Ascending aorta (tissue), 2 donors: Measurements from ENCODE around the gene FTH1. TPM values are rescaled to one million over a fixed set of nuclear protein-coding genes. Genes with fewer than 3 reads are reported as not detected.

Experiments
- DNase-seq, 2 donors: peaks; one replicate each; pipeline ENCODE4 v3.0.0-alpha.2; 2019; ENCODE audit warnings: low spot score in 2 of 2
- H3K27ac ChIP-seq, 2 donors: fragments of 200-600 bp; sonication (generic); one replicate each; pipeline ENCODE4 v1.5.1; 2016 to 2017; ENCODE audit warnings: mild to moderate bottlenecking in 1 of 2
- H3K27me3 ChIP-seq: fragments of 200-600 bp; sonication (generic); one replicate; pipeline ENCODE4 v1.5.1; 2017
- H3K36me3 ChIP-seq, 2 donors: fragments of 200-600 bp; sonication (generic); one replicate each; pipeline ENCODE4 v1.5.1; 2016
- H3K4me1 ChIP-seq, 2 donors: fragments of 200-600 bp; sonication (generic); one replicate each; pipeline ENCODE4 v1.5.1; 2016 to 2017; ENCODE audit warnings: mild to moderate bottlenecking in 1 of 2
- H3K4me3 ChIP-seq, 2 donors: fragments of 200-600 bp; sonication (generic); one replicate each; pipeline ENCODE4 v1.5.1; 2016 to 2017; ENCODE audit warnings: mild to moderate bottlenecking in 1 of 2
- H3K9me3 ChIP-seq, 2 donors: fragments of 200-600 bp; sonication (generic); one replicate each; pipeline ENCODE4 v1.5.1; 2016
- intact Hi-C: fragments of 100-400 bp; cut with DNase I; formaldehyde crosslinking; loops from one replicate; pipeline ENCODE4 v1.15.1; 2023
- total RNA-seq: library from RNA; depleted of rRNA; stranded (reverse); fragments of >200 nt; gene quantifications from one replicate; pipeline ENCODE4 v1.1.0, GENCODE V29; 2016
- TF ChIP-seq, protein P1 (sequence below), 3 experiments: fragments of 200-600 bp in 2 of 3; fragments of 450-650 bp in 1 of 3; sonication (generic) in 2 of 3; IDR thresholded peaks; one replicate each; pipeline ENCODE4 v1.5.1; 2016 to 2019; ENCODE audit warnings: antibody characterized with exemption in 3 of 3, mild to moderate bottlenecking in 1 of 3, moderate library complexity in 1 of 3

The FTH1 gene
- total RNA-seq, 1 donor from 2014 or later = 2,353 TPM

DNA sequence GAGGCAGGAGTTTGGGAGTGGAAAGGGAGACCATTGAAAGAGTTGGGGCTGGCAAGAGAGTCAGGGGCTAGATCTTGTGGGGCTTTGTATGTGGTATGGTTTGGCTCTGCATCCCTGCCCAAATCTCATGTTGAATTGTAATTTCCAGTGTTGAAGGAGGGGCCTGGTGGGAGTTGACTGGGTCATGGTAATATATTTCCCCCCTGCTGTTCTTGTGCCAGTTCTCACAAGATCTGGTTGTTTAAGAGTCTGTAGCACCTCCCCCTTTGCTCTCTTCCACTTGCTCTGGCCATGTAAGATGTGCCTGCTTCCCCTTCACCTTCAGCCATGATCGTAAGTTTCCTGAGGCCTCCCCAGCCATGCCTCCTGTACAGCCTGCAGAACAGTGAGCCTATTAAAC lies 39.9 kb downstream of the FTH1 start:
- Histone ChIP-seq H3K4me1 (no peaks in the 10 kb centered on the region), H3K27ac (no peak overlapping the region), H3K9me3 (no peaks in the 10 kb centered on the region), H3K36me3 (no peaks in the 10 kb centered on the region), H3K27me3 (no peaks in the 10 kb centered on the region), H3K4me3 (no peak overlapping the region)
- TF ChIP-seq, protein P1, sequence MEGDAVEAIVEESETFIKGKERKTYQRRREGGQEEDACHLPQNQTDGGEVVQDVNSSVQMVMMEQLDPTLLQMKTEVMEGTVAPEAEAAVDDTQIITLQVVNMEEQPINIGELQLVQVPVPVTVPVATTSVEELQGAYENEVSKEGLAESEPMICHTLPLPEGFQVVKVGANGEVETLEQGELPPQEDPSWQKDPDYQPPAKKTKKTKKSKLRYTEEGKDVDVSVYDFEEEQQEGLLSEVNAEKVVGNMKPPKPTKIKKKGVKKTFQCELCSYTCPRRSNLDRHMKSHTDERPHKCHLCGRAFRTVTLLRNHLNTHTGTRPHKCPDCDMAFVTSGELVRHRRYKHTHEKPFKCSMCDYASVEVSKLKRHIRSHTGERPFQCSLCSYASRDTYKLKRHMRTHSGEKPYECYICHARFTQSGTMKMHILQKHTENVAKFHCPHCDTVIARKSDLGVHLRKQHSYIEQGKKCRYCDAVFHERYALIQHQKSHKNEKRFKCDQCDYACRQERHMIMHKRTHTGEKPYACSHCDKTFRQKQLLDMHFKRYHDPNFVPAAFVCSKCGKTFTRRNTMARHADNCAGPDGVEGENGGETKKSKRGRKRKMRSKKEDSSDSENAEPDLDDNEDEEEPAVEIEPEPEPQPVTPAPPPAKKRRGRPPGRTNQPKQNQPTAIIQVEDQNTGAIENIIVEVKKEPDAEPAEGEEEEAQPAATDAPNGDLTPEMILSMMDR (IDR thresholded peaks at IDR 0.05) = no peak
- intact Hi-C loops = no loop called here
- DNase-seq = peak in 1 of 2 donors; percentile 30

DNA sequence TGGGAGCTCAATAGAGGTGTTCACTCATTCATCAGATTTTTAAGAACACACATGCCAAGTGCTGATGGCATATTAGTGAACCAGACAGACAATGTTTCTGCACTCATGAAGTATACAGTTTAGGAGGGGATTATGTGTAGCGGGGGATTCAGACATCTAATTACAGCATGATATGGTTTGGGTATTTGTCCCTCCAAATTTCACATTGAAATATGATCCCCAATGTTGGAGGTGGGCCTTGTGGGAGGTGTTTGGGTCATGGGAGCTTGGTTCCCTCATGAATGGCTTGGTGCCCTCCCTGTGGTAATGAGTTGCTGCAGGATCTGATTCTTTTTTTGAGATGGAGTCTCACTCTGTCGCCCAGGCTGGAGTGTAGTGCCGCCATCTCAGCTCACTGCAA lies 41.2 kb downstream of the FTH1 start:
- no peak overlapping the region for H3K4me3 ChIP-seq
- H3K9me3 ChIP-seq = no peaks in the 10 kb centered on the region
- no peak overlapping the region for H3K27ac ChIP-seq
- TF ChIP-seq, protein P1 (IDR thresholded peaks at IDR 0.05) = no peak
- no peaks in the 10 kb centered on the region for H3K36me3 ChIP-seq
- H3K4me1 ChIP-seq = no peaks in the 10 kb centered on the region
- no peaks in the 10 kb centered on the region for H3K27me3 ChIP-seq
- DNase-seq = peak in 1 of 2 donors; percentile 16
- intact Hi-C loops = no loop called here

DNA sequence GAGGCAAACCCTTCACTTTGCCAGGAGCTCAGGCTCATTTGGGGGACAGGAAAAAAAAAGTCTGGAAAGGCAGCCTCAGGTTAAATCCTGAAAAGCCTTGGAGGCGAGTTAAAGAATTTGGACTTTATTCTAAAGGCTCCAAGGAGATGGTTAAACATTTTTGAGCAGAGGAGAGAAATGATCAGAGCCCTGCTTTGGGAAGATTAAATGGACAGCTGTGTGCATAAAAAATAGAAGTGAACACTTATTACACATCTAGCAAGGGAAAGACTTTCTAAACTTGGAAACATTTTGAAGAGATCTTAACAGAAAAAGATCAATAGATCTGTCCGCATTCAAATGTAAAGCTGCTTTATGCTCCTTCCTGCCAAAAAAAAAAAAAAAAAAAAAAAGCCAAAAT lies 41.7 kb downstream of the FTH1 start:
- no peak overlapping the region for H3K4me3 ChIP-seq
- no peak for DNase-seq
- TF ChIP-seq, protein P1 (IDR thresholded peaks at IDR 0.05) = no peak
- no peaks in the 10 kb centered on the region for H3K27me3 ChIP-seq
- H3K27ac ChIP-seq = no peak overlapping the region
- no peaks in the 10 kb centered on the region for H3K36me3 ChIP-seq
- intact Hi-C loops = no loop called here
- no peaks in the 10 kb centered on the region for H3K9me3 ChIP-seq
- H3K4me1 ChIP-seq = no peaks in the 10 kb centered on the region

DNA sequence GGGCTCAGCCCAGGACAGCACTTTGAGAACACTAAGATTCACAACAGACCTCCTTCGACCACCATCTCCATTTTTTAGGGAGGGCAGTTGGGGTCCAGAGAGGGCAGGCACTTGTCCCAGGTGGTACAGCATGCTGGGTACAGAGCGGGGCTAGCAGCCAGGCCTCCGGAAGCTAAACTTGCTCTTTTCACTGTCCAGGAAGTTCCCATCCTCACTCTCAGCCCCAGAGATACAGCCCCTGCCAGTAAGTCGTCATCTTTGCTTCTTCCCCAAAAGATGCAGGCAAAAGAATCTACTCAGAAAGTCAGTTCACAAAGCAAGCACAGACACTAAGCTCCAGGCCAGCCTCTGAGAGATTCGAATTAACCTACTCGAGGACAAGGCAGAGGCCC lies 43.4 kb downstream of the FTH1 start:
- DNase-seq = peak in 1 of 2 donors; percentile 53
- Histone ChIP-seq H3K27ac (peak overlapping the region; percentile 38 to 52), H3K27me3 (no peaks in the 10 kb centered on the region), H3K36me3 (no peaks in the 10 kb centered on the region), H3K9me3 (no peaks in the 10 kb centered on the region), H3K4me3 (no peak overlapping the region), H3K4me1 (no peaks in the 10 kb centered on the region)
- TF ChIP-seq, protein P1 (IDR thresholded peaks at IDR 0.05) = no peak
- intact Hi-C loops = no loop called here

DNA sequence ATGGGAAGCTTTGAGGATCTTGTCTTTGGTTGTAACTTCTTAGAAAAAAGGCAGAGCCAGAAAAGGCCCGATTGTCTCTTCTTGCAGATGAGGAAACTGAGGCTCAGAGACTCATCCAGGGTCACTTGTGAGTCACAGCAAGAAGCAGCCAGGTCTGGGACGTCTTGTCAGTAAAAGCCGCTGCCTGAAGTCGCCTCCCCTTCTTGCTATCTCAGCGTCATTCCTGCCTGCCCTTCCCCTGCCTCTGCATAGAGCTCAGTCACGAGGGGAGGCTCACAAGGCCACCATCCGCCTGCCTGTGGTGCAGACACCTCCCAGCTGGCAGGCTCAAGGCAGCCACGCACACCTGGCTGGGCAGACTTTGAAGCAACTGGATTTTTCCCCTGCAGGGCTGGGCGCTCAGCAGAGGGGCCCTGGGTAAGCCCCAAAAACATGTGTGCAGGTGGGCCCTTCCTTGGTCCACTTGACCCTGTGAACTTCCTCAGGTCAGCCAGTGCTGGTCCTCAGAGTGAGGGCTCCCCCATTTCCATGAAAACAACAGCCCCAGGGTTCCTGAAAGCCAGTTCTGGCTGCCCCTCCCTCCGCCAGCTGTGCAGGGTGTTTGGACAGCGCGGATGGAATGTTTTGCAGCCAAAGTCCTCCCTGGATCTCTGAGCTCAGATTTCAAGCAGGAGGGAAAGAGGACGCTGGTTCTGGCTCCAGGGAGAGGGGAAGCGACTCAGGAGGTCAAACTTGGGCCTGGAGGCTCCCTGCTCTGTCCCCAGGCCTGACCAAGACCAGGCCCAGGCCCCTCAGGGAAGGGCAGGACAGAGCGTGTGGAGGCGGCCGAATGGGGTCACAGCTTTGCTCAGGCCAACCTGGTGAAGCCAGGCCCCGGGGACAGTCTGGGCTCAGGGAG lies 44.0 kb downstream of the FTH1 start:
- DNase-seq = peak in 1 of 2 donors; percentile 79
- intact Hi-C loops = no loop called here
- Histone ChIP-seq H3K9me3 (no peaks in the 10 kb centered on the region), H3K27me3 (no peaks in the 10 kb centered on the region), H3K4me3 (no peak overlapping the region), H3K4me1 (peaks cover 0 to under 1% of the 10 kb centered on the region in 2 donors), H3K36me3 (no peaks in the 10 kb centered on the region), H3K27ac (peak overlapping the region; percentile 52 to 75)
- TF ChIP-seq, protein P1 (IDR thresholded peaks at IDR 0.05) = no peak
